Mammary epithelial cell (primary cell): Measurements from ENCODE around the gene DIS3L2.

ENCODE experiments used
- EZH2 ChIP-seq: IDR thresholded peaks from 2 replicates; pipeline ENCODE4 v1.6.1; 2012; ENCODE audit warnings: low read length, inconsistent platforms, borderline replicate concordance
- TF ChIP-seq, protein P1 (sequence below), 2 donors: IDR thresholded peaks in 1 of 2; conservative IDR thresholded peaks in 1 of 2; 2 replicates each; pipeline ENCODE4 v1.5.1; 2011 to 2012; ENCODE audit warnings: inconsistent platforms in 2 of 2, low read length in 2 of 2, mild to moderate bottlenecking in 2 of 2, control low read depth in 1 of 2, low read depth in 1 of 2; ENCODE audit not compliant: insufficient read depth in 1 of 2; ENCODE audit errors: extremely low read depth in 1 of 2

DNA sequence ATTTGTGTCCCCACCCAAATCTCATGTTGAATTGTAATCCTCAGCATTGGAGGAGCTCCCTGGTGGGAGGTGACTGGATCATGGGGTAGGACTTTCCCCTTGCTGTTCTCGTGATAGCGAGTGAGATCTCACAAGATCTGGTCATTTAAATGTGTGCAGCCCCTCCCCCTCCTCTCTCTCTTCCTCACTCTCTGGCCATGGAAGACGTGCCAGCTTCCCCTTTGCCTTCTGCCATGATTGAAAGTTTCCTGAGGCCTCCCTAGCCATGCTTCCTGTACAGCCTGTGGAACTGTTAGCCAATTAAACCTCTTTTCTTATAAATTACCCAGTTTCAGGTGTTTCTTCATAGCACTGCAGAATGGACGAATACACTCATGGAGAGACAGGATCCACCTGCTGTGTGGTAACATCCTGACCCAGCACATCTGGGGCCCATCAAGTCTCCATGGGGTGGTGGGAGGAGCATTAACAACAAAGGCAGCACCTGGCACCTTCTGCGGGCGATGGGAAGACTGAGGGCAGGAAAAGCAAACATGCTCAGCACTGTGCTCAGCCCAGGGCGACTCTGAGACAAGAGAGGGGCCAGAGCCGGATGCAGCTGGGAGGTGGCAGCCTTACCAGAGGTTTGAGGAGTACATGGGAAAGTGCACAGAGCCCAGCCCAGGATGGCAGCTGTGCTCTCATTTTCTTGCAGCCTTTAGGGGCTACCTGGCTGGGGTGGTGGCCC is 400.8 kb downstream of the DIS3L2 start:
- TF ChIP-seq, protein P1, sequence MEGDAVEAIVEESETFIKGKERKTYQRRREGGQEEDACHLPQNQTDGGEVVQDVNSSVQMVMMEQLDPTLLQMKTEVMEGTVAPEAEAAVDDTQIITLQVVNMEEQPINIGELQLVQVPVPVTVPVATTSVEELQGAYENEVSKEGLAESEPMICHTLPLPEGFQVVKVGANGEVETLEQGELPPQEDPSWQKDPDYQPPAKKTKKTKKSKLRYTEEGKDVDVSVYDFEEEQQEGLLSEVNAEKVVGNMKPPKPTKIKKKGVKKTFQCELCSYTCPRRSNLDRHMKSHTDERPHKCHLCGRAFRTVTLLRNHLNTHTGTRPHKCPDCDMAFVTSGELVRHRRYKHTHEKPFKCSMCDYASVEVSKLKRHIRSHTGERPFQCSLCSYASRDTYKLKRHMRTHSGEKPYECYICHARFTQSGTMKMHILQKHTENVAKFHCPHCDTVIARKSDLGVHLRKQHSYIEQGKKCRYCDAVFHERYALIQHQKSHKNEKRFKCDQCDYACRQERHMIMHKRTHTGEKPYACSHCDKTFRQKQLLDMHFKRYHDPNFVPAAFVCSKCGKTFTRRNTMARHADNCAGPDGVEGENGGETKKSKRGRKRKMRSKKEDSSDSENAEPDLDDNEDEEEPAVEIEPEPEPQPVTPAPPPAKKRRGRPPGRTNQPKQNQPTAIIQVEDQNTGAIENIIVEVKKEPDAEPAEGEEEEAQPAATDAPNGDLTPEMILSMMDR (conservative IDR thresholded peaks at IDR 0.05 in 1 of 2, IDR thresholded peaks at IDR 0.05 in 1 of 2; ENCODE audit: extremely low read depth in 1 of 2, insufficient read depth in 1 of 2, low read depth in 1 of 2, low read length in 2 of 2): no peak
- TF ChIP-seq EZH2: no peak
